Measurements from ENCODE around the gene BATF. TPM values are rescaled to one million over a fixed set of nuclear protein-coding genes. Genes with fewer than 3 reads are reported as not detected.

The BATF gene
- total RNA-seq, 2 experiments from 2014 or later, result 46.4 to 47.0 TPM

Other genes with a start within 250 kb of the BATF start
- gene FOS, start 243.6 kb upstream of the BATF start, total RNA-seq, result 10 to 100 TPM; 81.8 to 84.6 TPM
- 1 to 10 TPM; 1.3 to 1.4 TPM for gene JDP2, start 94.4 kb upstream of the BATF start, total RNA-seq
- gene FLVCR2, start 56.2 kb downstream of the BATF start, total RNA-seq, result 1 to 10 TPM in 1 of 2 experiments, under 1 TPM in 1; 0.50 to 4.4 TPM
- gene ERG28, start 138.4 kb downstream of the BATF start, total RNA-seq, result 10 to 100 TPM; 13.4 to 14.9 TPM
- gene TTLL5, start 138.8 kb downstream of the BATF start, total RNA-seq, result 10 to 100 TPM; 23.6 to 27.2 TPM

Data from activated CD8-positive, alpha-beta T cell treated with anti-CD3 and anti-CD28 coated beads for 36 hours (primary cell).